GM19240 (cell line): ENCODE data around the gene BIN2.
"Not testable (repeated sequence)": the region's sequence is repeated elsewhere in the genome, so short reads cannot be mapped to it uniquely, and the experiment has no call there.

Experiments
- DNase-seq: peaks from one replicate; pipeline ENCODE4 v3.0.0; 2011; ENCODE audit warnings: low spot score; ENCODE audit not compliant: insufficient read length

The BIN2 gene

DNA sequence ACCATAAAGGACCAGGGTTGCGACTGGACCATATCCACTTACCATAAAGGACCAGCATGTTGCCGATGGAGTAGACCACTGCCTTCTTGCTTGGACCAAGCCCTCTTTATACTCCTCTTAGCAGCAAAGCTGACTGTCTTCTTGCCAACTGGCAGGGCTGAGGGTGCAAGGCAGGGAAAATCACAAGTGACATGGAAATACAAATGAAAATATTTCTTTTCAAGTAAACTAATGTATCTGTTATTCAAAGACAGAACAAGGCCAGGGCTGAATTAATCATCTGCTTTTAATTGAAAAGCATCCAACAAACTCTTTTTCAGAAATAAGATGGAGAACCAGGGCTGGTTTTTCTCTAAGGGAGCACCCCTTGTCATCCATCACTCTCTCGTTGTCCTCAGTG, 22.6 kb upstream of the BIN2 start, which contains the start of gene CELA1:
Gene CELA1 (minus strand): TSS at position 99 of the 400 bp plus-strand sequence. CDS start 41 bp downstream, at position 58.
- no peak for DNase-seq

GRCh38 chr12:51345681-51346080, 21.7 kb upstream of the BIN2 start:
- no peak for DNase-seq

GRCh38 chr12:51343201-51343600, 19.2 kb upstream of the BIN2 start:
- no peak for DNase-seq

DNA sequence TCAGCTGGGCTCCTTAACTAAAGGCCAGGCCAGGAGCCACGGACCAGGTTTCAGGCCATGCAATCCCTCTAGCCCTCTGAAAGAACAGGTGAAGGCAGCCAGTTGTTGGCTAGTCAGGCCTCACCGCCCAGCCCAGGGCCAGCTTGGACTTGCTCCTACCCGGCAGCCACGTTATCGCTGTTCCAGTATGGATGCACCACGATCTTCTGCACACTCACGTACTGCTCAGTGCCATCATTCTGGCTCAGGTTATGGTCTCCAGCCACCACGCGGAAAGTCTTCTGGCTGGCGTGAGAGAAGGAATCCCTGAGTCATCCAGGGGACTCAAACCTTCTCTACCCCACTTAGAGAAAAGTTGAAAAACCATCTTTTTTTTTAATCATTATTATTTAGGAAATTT, 18.4 kb upstream of the BIN2 start:
- no peak for DNase-seq

GRCh38 chr12:51341251-51342007, 17.5 kb upstream of the BIN2 start:
- DNase-seq = peak; percentile 65

DNA sequence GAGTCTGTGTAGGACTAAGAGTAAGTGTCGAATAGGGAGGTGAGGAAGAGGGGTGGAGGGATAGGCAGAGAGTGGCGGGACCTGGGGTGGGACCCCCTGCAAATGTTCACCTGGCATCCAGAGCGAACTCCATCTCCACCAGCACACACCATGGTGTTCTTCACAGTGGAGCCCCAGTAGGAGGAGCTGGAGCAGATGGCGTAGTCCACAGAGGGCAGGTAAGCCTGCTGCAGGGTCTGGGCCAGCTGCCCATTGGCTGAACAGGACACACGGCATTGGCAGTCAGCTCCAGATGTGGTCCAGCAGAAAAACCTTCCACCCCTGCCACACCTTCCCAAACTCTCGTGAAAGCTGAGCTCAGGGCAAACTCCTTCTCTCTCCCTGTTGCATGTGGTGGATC, 15.8 kb upstream of the BIN2 start:
- DNase-seq = no peak

DNA sequence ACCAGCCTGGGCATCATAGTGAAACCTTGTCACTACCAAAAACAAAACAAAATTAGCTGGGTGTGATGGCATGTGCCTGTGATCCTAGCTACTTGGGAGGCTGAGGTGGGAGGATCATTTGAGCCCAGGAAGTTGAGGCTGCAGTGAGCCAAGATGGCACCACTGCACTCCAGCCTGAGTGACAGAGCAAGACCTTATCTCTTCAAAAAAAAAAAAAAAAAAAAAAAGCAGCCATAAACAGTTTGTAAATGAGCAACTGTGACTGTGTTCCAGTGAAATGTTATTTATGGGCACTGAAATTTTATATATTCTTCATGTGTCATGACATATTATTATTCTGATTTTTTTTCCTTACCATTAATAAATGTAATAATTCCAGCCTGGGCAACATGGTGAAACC, 13.4 kb upstream of the BIN2 start:
- DNase-seq = not testable (repeated sequence)

DNA sequence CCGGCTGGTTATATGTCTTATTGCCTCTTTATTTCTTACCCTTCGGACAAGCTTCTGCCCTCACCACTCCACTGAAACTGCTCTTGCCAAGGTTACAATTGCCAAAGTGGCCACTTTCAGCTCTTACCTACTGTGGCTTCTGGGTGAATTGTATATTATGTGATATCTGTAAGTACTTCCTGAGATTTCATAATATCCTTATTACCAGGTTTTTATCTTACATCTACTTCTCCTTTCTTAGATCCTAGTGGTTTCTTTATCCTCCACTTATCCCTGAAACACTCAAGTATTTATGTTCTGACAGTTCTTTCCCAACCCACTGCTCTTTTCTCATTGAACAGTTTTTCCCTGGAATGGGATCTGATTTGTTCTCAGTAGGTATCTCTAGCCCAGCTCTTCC, 12.0 kb upstream of the BIN2 start:
- no peak for DNase-seq

DNA sequence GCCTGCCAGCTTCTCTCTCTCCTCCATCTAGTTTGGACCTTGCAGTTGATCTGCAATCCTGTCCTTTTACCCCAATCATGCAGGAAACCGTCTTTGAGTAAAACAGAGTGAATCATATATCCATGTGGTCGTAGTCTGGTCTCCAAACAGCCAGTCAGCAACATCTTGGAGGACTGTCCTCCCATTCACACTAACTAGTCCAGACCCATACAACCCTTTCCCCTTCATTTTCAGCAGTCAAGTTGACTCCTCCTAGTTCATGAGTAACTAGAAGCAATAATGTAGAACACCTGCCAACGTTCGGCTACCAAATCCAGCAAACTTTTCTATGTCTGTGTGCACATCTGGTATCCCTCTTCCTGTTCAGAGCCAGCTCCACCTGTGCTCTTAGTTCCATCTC, 10.8 kb upstream of the BIN2 start:
- no peak for DNase-seq

- DNase-seq = no peak
Observed at GRCh38 chr12:51333536-51333935, 9.6 kb upstream of the BIN2 start.

GRCh38 chr12:51330186-51330585, 6.2 kb upstream of the BIN2 start:
- DNase-seq = no peak

DNA sequence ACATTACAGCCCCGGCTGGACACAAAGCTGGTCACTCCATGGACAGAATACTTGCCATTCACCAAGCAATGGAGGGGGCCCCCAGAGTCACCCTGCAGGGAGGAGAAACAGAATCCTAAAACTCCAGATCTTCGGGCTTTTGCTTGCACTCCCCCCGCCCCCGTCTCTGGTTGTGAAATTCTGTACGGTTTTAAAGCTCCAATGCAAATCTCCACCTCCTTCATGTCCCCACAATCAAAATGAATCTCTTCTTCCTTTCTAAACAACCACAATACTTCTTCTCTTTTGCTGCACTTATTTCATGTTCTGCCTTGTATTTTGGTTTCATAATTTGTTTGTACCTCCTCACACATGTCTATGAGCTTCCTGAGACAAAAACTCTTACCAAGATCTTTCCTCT, 5.8 kb upstream of the BIN2 start:
- no peak for DNase-seq

DNA sequence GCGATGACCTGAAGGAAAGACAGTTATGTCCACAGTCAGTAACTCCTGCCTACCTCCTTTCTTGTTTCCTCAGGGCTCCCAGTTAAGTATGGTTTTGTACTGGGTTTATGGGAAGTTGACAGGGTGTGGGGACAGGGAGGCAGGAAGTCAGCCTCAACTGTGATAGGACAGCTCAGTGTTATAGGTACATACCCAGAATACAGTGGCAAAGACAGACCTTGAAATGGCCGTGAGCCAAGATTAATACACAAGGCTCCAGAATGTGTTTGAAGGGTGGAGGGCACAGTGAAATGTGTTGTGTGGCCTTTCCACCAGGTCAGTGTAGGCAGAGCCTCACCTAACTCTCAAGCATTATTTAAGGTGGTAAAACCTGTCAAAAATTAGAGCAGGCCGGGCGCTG, 4.6 kb upstream of the BIN2 start:
- DNase-seq = no peak

- DNase-seq = no peak
Observed at GRCh38 chr12:51326698-51327439, 2.9 kb upstream of the BIN2 start.

GRCh38 chr12:51324953-51325352, 979 bp upstream of the BIN2 start:
- DNase-seq = no peak

DNA sequence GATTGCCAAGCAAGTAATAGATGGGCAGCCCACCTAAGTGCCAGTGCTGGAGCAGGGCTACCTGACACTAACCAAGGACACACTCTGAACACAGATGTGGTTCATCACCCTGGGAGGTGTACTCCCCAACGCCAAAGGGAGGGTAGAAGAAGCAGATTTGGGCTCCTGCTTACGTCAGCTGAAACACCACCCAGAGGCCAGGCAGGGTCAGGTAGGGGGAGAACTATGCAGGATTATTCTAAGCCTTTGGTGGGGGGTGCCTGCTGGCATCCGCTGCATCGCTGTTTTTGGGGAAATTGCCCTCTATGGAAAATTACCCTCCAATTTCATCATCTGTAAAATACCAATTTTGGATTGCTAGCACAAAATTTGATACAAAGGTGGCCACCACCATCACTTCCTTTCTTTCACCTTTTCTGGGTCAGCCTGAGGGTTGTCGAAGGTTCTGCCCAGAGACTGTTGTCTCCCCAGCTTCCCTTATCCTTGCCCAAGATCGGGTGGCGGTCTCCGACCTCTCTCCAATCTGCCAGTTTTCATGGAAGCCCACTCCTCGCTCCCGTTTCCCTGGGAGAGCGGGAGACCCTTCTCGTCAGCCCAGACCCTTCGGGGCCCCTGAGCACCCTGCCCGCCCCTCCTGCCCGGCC, 535 bp downstream of the BIN2 start:
- no peak for DNase-seq

GRCh38 chr12:51322452-51322851, 1.5 kb downstream of the BIN2 start:
- DNase-seq = no peak

GRCh38 chr12:51321882-51322281, 2.1 kb downstream of the BIN2 start:
- no peak for DNase-seq

GRCh38 chr12:51320695-51321320, 3.2 kb downstream of the BIN2 start:
- DNase-seq = no peak

DNA sequence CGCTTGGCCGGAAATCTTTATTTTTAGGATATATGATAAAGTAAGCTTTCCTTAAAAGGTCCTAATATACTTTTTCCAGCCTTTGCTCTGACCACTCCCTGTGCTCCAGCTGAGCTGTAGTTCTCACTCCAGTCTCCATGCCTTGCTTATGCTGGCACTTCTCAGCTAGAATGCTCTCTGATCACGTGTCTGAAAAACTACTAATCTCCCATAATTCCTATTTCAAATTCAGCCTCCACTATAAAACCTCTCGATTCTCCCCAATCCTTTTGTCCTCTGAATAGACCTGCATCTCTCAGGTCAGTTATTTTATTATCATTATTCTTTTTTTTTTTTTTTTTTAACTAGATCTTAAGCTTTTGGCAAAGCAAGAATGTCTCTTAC, 3.7 kb downstream of the BIN2 start:
- no peak for DNase-seq

- no peak for DNase-seq
Observed at GRCh38 chr12:51318846-51319599, 5.0 kb downstream of the BIN2 start.
